ENCODE measurements around the gene ALKBH6. TPM values are rescaled to one million over a fixed set of nuclear protein-coding genes. Genes with fewer than 3 reads are reported as not detected.

ALKBH6 gene
- total and polyA plus RNA-seq, 2 of the 8 experiments (the other 6 are each of a cell fraction or from before 2014, with no cell fraction given): 19.2 to 33.3 TPM

- Histone ChIP-seq H3K4ac (replicated peaks; ENCODE audit: insufficient read length, low read depth, low read length) (no peak overlapping the region), H2AK5ac (ENCODE audit: low read depth, low read length) (no peak overlapping the region), H3K79me2 (ENCODE audit: control insufficient read depth in 1 of 2, insufficient read depth in 2 of 2, low read length in 2 of 2) (no peaks in the 10 kb centered on the region), H3K4me3 (ENCODE audit: extremely low read depth in 1 of 4, insufficient read depth in 2 of 4, low read depth in 3 of 4, low read length in 4 of 4) (no peak overlapping the region), H4K91ac (replicated peaks; ENCODE audit: insufficient read length, low read length) (no peak overlapping the region), H3K23me2 (ENCODE audit: low read depth, low read length) (peaks cover 4% of the 10 kb centered on the region; the same call in 1 of the 2 replicates), H2BK12ac (ENCODE audit: low read depth, low read length) (no peak overlapping the region), H2BK15ac (ENCODE audit: low read length) (no peak overlapping the region), H3K27ac (ENCODE audit: low read depth, low read length) (no peak overlapping the region), H3K9ac (replicated peaks in 1 of 4; ENCODE audit: extremely low read depth in 1 of 4, low read depth in 3 of 4, low read length in 3 of 4) (no peak overlapping the region), H4K5ac (ENCODE audit: insufficient read length, low read depth, low read length) (no peak overlapping the region), H4K8ac (ENCODE audit: extremely low read depth, insufficient read depth, low read length) (no peak overlapping the region), H3K27me3 (replicated peaks in 1 of 4; ENCODE audit: control insufficient read depth in 3 of 4, extremely low read depth in 1 of 4, insufficient read depth in 3 of 4, low read length in 3 of 4) (no peaks in the 10 kb centered on the region), H3K18ac (ENCODE audit: extremely low read depth, low read length) (no peak overlapping the region), H3K23ac (ENCODE audit: insufficient read length) (no peak overlapping the region), H3K56ac (replicated peaks; ENCODE audit: insufficient read length, low read depth, low read length) (no peak overlapping the region), H3K79me1 (ENCODE audit: low read depth, low read length) (no peaks in the 10 kb centered on the region), H3K4me2 (ENCODE audit: insufficient read depth in 1 of 2, low read depth in 2 of 2, low read length in 2 of 2) (no peak overlapping the region), H3K4me1 (replicated peaks in 1 of 4; ENCODE audit: control insufficient read depth in 3 of 4, insufficient read depth in 4 of 4, low read length in 3 of 4) (peaks cover 0 to 4% (median 3%) of the 10 kb centered on the region in 4 experiments; a peak in 5 of 7 replicates), H2BK5ac (ENCODE audit: low read depth, low read length) (no peak overlapping the region), H3K14ac (ENCODE audit: insufficient read length) (no peak overlapping the region), H3K36me3 (ENCODE audit: control insufficient read depth in 2 of 4, insufficient read depth in 4 of 4, low read length in 3 of 4) (peaks cover 0 to 12% (median 2%) of the 10 kb centered on the region in 4 experiments; a peak in 5 of 8 replicates), H3K9me3 (ENCODE audit: insufficient read depth in 2 of 2, low read depth in 1 of 2, low read length in 1 of 2) (no peaks in the 10 kb centered on the region), H2AFZ (ENCODE audit: low read length) (no peak overlapping the region), H4K20me1 (replicated peaks in 1 of 2; ENCODE audit: control insufficient read depth in 1 of 2, insufficient read depth in 2 of 2, low read length in 2 of 2) (peaks cover 2 to 6% of the 10 kb centered on the region in 2 experiments), H2BK20ac (ENCODE audit: low read length) (no peak overlapping the region), H2BK120ac (replicated peaks; ENCODE audit: low read depth, low read length) (no peak overlapping the region)
- POLR2A ChIA-PET (ENCODE audit: partially characterized antibody): interaction anchor here (0.9 to 1.1 kb wide), 2 partner anchors 11 to 51 kb away, joined by 3 to 4 read pairs; partner anchors contain the start of genes ALKBH6 and THAP8
- DNase-seq (ENCODE audit: low read depth in 1 of 2, low spot score in 2 of 2) (no peak), FAIRE-seq (no peak)
- WGBS, 2 experiments (ENCODE audit: extremely low coverage in 1 of 2, insufficient coverage in 1 of 2, insufficient read length in 1 of 2, insufficient replicate concordance in 2 of 2, low coverage in 1 of 2, low lambda C conversion rate in 2 of 2, missing lambda C conversion rate in 1 of 2): 91% methylated on average over 4 of the region's 4 CpGs; no CpG with 5 or more reads in 1 of the 2 experiments
- CTCF ChIA-PET (ENCODE audit: partially characterized antibody): interaction anchor here (0.5 to 1.5 kb wide), 3 partner anchors 9 to 12 kb away, joined by 3 to 6 read pairs (median 4); no protein-coding TSS in a partner anchor
- TF ChIP-seq BRCA1 (IDR thresholded peaks at IDR 0.05; ENCODE audit: low read depth, low read length) (no peak), EP300 (IDR thresholded peaks at IDR 0.05; ENCODE audit: borderline replicate concordance in 1 of 2, low read depth in 2 of 2, low read length in 2 of 2) (no peak), KDM1A (IDR thresholded peaks at IDR 0.05; ENCODE audit: borderline replicate concordance, low read length) (no peak), FOSL1 (IDR thresholded peaks at IDR 0.05; ENCODE audit: insufficient read depth, low read depth, low read length) (no peak), TEAD4 (IDR thresholded peaks at IDR 0.05; ENCODE audit: low read depth, low read length) (no peak), ZNF274 (IDR thresholded peaks at IDR 0.05; ENCODE audit: borderline replicate concordance, extremely low read depth, low read length) (no peak), POLR2A (IDR thresholded peaks at IDR 0.05; ENCODE audit: control extremely low read depth in 1 of 2, low read depth in 2 of 2, low read length in 2 of 2) (no peak), SP2 (IDR thresholded peaks at IDR 0.05; ENCODE audit: low read length) (no peak), BCL11A (IDR thresholded peaks at IDR 0.05; ENCODE audit: low read depth in 2 of 2, low read length in 2 of 2) (no peak), SRF (IDR thresholded peaks at IDR 0.05; ENCODE audit: low read depth, low read length) (no peak), POU5F1 (IDR thresholded peaks at IDR 0.05; ENCODE audit: low read depth, low read length) (no peak), SAP30 (IDR thresholded peaks at IDR 0.05; ENCODE audit: insufficient read depth, insufficient replicate concordance, low read length) (no peak), CHD1 (IDR thresholded peaks at IDR 0.05; ENCODE audit: low read depth, low read length) (no peak)
Observed at GRCh38 chr19:36003284-36003683, 10.7 kb downstream of the ALKBH6 start.
